SK-N-SH (cell line): ENCODE results near the gene IFT25. TPM values are rescaled to one million over a fixed set of nuclear protein-coding genes. Genes with fewer than 3 reads are reported as not detected.

Experiments
- CTCF ChIA-PET: fragments of 300-600, 350-600 bp; formaldehyde crosslinking; extraction: SDS; loops from one replicate; lab custom pipeline; 2021; lab: Yijun Ruan, JAX
- POLR2A ChIA-PET: fragments of 350-600 bp; sonication (Branson Sonifier 250); formaldehyde crosslinking; extraction: SDS; loops from one replicate; lab custom pipeline; 2020; ENCODE audit warnings: antibody characterized with exemption, inconsistent platforms; lab: Yijun Ruan, JAX
- DNase-seq: peaks from one replicate; pipeline ENCODE4 v3.0.0; 2012
- H2AFZ ChIP-seq: fragments of 200-600 bp; sonication (generic); 2 replicates; pipeline ENCODE4 v1.8.1; 2016; ENCODE audit warnings: antibody characterized with exemption, mild to moderate bottlenecking, low read depth
- H3F3A ChIP-seq: fragments of 200-600 bp; sonication (generic); replicated peaks from 2 replicates; pipeline ENCODE3; 2016; ENCODE audit warnings: antibody characterized with exemption, mild to moderate bottlenecking; ENCODE audit not compliant: insufficient read depth
- H3K27ac ChIP-seq, 2 experiments: fragments of 200-500 bp in 1 of 2; fragments of 200-600 bp in 1 of 2; sonication (Bioruptor generic) in 1 of 2; sonication (generic), shearing (Covaris generic) in 1 of 2; 2 replicates each; pipeline versions ENCODE4 v1.5.1 to v1.6.1; 2014 to 2016; ENCODE audit warnings: low read depth in 2 of 2, inconsistent platforms in 1 of 2, low read length in 1 of 2, mild to moderate bottlenecking in 1 of 2, mixed read lengths in 1 of 2
- H3K27me3 ChIP-seq: fragments of 200-600 bp; sonication (generic), shearing (Covaris generic); 2 replicates; pipeline ENCODE4 v1.6.1; 2016; ENCODE audit warnings: mixed run types; ENCODE audit not compliant: insufficient read depth
- H3K36me3 ChIP-seq, 2 experiments: fragments of 200-500 bp in 1 of 2; fragments of 200-600 bp in 1 of 2; sonication (Bioruptor generic) in 1 of 2; sonication (generic) in 1 of 2; replicated peaks in 1 of 2; 2 replicates each; pipeline versions ENCODE3 to v1.5.1; 2014 to 2016; ENCODE audit warnings: low read length in 1 of 2, mild to moderate bottlenecking in 1 of 2; ENCODE audit not compliant: insufficient read depth in 2 of 2, control insufficient read depth in 1 of 2
- H3K4me1 ChIP-seq, 2 experiments: fragments of 200-500 bp in 1 of 2; fragments of 200-600 bp in 1 of 2; sonication (Bioruptor generic) in 1 of 2; sonication (generic), shearing (Covaris generic) in 1 of 2; 2 replicates each; pipeline versions ENCODE4 v1.5.1 to v1.6.1; 2014 to 2016; ENCODE audit warnings: low read depth in 1 of 2, low read length in 1 of 2, mixed run types in 1 of 2; ENCODE audit not compliant: insufficient read depth in 2 of 2, control insufficient read depth in 1 of 2
- H3K4me2 ChIP-seq: fragments of 200-600 bp; sonication (generic), shearing (Covaris generic); 2 replicates; pipeline ENCODE4 v1.6.1; 2017; ENCODE audit warnings: mixed run types
- H3K4me3 ChIP-seq, 2 experiments: fragments of 200-500 bp in 1 of 2; fragments of 200-600 bp in 1 of 2; sonication (Bioruptor generic) in 1 of 2; sonication (generic), shearing (Covaris generic) in 1 of 2; 2 replicates each; pipeline versions ENCODE4 v1.5.1 to v1.8.1; 2014 to 2016; ENCODE audit warnings: low read depth in 2 of 2, inconsistent platforms in 1 of 2, low read length in 1 of 2, mild to moderate bottlenecking in 1 of 2, mixed read lengths in 1 of 2, moderate library complexity in 1 of 2
- H3K79me2 ChIP-seq: fragments of 200-600 bp; sonication (generic); 2 replicates; pipeline ENCODE4 v1.8.1; 2017; ENCODE audit warnings: mild to moderate bottlenecking; ENCODE audit not compliant: insufficient read depth
- H3K9ac ChIP-seq: fragments of 200-600 bp; sonication (generic); 2 replicates; pipeline ENCODE4 v1.6.1; 2017; ENCODE audit warnings: mixed run types
- H3K9me2 ChIP-seq: fragments of 200-600 bp; sonication (generic); 2 replicates; pipeline ENCODE4 v1.6.1; 2017; ENCODE audit warnings: mixed run types
- H3K9me3 ChIP-seq: fragments of 200-600 bp; sonication (generic); 2 replicates; pipeline ENCODE4 v1.6.1; 2017; ENCODE audit warnings: mixed run types, mild to moderate bottlenecking, moderate library complexity
- H4K20me1 ChIP-seq: fragments of 200-600 bp; sonication (generic); 2 replicates; pipeline ENCODE4 v1.6.1; 2017; ENCODE audit warnings: mild to moderate bottlenecking, mixed run types; ENCODE audit not compliant: insufficient read depth
- CHD2 ChIP-seq: fragments of 150-350 bp; IDR thresholded peaks from 2 replicates; pipeline ENCODE4 v1.6.1; 2018; ENCODE audit warnings: low read length; ENCODE audit not compliant: partially characterized antibody
- EP300 ChIP-seq, 2 experiments: IDR thresholded peaks; 2 replicates each; pipeline versions ENCODE4 v1.4.0 to v1.6.1; 2012; ENCODE audit warnings: borderline replicate concordance in 1 of 2, low read depth in 1 of 2, low read length in 1 of 2
- EZH2phosphoT487 ChIP-seq: fragments of 200-600 bp; sonication (generic); IDR thresholded peaks from 2 replicates; pipeline ENCODE4 v1.6.1; 2017; ENCODE audit warnings: low read depth, mixed run types, mild to moderate bottlenecking, antibody characterized with exemption, moderate library complexity, borderline replicate concordance
- FOXM1 ChIP-seq: IDR thresholded peaks from 2 replicates; pipeline ENCODE4 v1.4.0; 2012; ENCODE audit warnings: low read depth, mild to moderate bottlenecking
- GABPA ChIP-seq: IDR thresholded peaks from 2 replicates; pipeline ENCODE4 v1.4.0; 2012; ENCODE audit warnings: low read depth, mild to moderate bottlenecking
- JUND ChIP-seq: IDR thresholded peaks from 2 replicates; pipeline ENCODE4 v1.4.0; 2012
- MEF2A ChIP-seq: IDR thresholded peaks from 2 replicates; pipeline ENCODE4 v1.4.0; 2012; ENCODE audit warnings: low read depth, borderline replicate concordance
- MXI1 ChIP-seq: IDR thresholded peaks from 2 replicates; pipeline ENCODE4 v1.6.1; 2012; ENCODE audit warnings: mild to moderate bottlenecking, low read depth, low read length, improper control_type of control experiment
- RFX5 ChIP-seq: IDR thresholded peaks from 2 replicates; pipeline ENCODE4 v1.6.1; 2012; ENCODE audit warnings: mild to moderate bottlenecking, improper control_type of control experiment, low read length
- RXRA ChIP-seq: IDR thresholded peaks from 2 replicates; pipeline ENCODE4 v1.4.0; 2012; ENCODE audit warnings: low read depth, mild to moderate bottlenecking, borderline replicate concordance
- SIN3A ChIP-seq: IDR thresholded peaks from 2 replicates; pipeline ENCODE4 v1.6.1; 2012; ENCODE audit warnings: low read depth, mild to moderate bottlenecking, low read length, moderate library complexity, borderline replicate concordance
- TAF1 ChIP-seq: IDR thresholded peaks from 2 replicates; pipeline ENCODE4 v1.6.1; 2012; ENCODE audit warnings: low read depth, mild to moderate bottlenecking, low read length, moderate library complexity, borderline replicate concordance
- TCF12 ChIP-seq: IDR thresholded peaks from 2 replicates; pipeline ENCODE4 v1.4.0; 2012
- TEAD4 ChIP-seq: IDR thresholded peaks from 2 replicates; pipeline ENCODE4 v1.4.0; 2012; ENCODE audit warnings: mild to moderate bottlenecking, borderline replicate concordance; ENCODE audit not compliant: insufficient read depth
- WGBS: methylation state at CpG from one replicate; pipeline ENCODE4 v1.1.6; 2017; ENCODE audit warnings: low lambda C conversion rate; 5-methylcytosine and 5-hydroxymethylcytosine counted together
- polyA plus RNA-seq, 3 experiments: library from polyadenylated mRNA; depleted of rRNA; stranded (reverse); fragments of >200 nt; gene quantifications; 2 replicates each; pipeline ENCODE4 v1.2.3, GENCODE V29; 2012
- TF ChIP-seq, protein P1 (sequence below): IDR thresholded peaks from 2 replicates; pipeline ENCODE4 v1.4.0; 2012; ENCODE audit warnings: low read depth
- TF ChIP-seq, protein P2 (sequence below): IDR thresholded peaks from 2 replicates; pipeline ENCODE4 v1.4.0; 2012; ENCODE audit warnings: low read depth, borderline replicate concordance

Gene IFT25
- polyA plus RNA-seq, 1 of the 3 experiments (the other 2 are of a cell fraction): 25.7 TPM

GRCh38 chr1:53943090-53943489 lies 2.4 kb downstream of the IFT25 start:
- no peak overlapping the region for H2AFZ ChIP-seq
- H3K9me3 ChIP-seq: no peaks in the 10 kb centered on the region
- peaks cover 13 to 18% of the 10 kb centered on the region in 2 experiments for H3K36me3 ChIP-seq
- no peaks in the 10 kb centered on the region for H4K20me1 ChIP-seq
- peaks cover 62% of the 10 kb centered on the region for H3K79me2 ChIP-seq
- no peak overlapping the region for H3K4me2 ChIP-seq
- CTCF ChIA-PET: interaction anchor here (1.0 kb wide), 1 partner anchor 16 kb away, joined by 5 read pairs; no protein-coding TSS in a partner anchor
- H3K27me3 ChIP-seq: no peaks in the 10 kb centered on the region
- H3F3A ChIP-seq: no peaks in the 10 kb centered on the region
- peaks cover 5 to 17% of the 10 kb centered on the region in 2 experiments; a peak in 2 of 4 replicates for H3K4me1 ChIP-seq
- WGBS: 98% methylated on average over 6 of the region's 6 CpGs
- TF ChIP-seq EP300 (IDR thresholded peaks at IDR 0.05; ENCODE audit: borderline replicate concordance in 1 of 2, low read depth in 1 of 2, low read length in 1 of 2) (no peak), RFX5 (no peak)
- TF ChIP-seq, all 33 proteins: peak for 0
- DNase-seq: no peak
- Histone ChIP-seq H3K9ac (no peak overlapping the region), H3K4me3 (no peak overlapping the region), H3K27ac (no peak overlapping the region), H3K9me2 (no peaks in the 10 kb centered on the region)
- POLR2A ChIA-PET: no interaction called here

GRCh38 chr1:53942127-53942957 lies 3.2 kb downstream of the IFT25 start:
- POLR2A ChIA-PET: no interaction called here
- Histone ChIP-seq H3K27ac (no peak overlapping the region), H3K9me3 (no peaks in the 10 kb centered on the region), H3K4me3 (no peak overlapping the region), H3K4me2 (no peak overlapping the region), H3F3A (no peaks in the 10 kb centered on the region), H3K4me1 (peaks cover 0 to 13% of the 10 kb centered on the region in 2 experiments; a peak in 2 of 4 replicates), H2AFZ (no peak overlapping the region), H4K20me1 (no peaks in the 10 kb centered on the region), H3K9ac (no peak overlapping the region), H3K79me2 (peaks cover 58% of the 10 kb centered on the region), H3K36me3 (peaks cover 14 to 19% of the 10 kb centered on the region in 2 experiments), H3K9me2 (no peaks in the 10 kb centered on the region), H3K27me3 (no peaks in the 10 kb centered on the region)
- CTCF ChIA-PET: interaction anchor here (1.0 kb wide), 1 partner anchor 64 kb away, joined by 4 read pairs; no protein-coding TSS in a partner anchor
- no peak for DNase-seq
- 95% methylated on average over 7 of the region's 7 CpGs for WGBS
- TF ChIP-seq TCF12 (no peak), EZH2phosphoT487 (no peak), JUND (no peak), FOXM1 (no peak), MXI1 (no peak), TAF1 (no peak), RXRA (no peak), RFX5 (no peak), CHD2 (no peak), MEF2A (no peak), SIN3A (no peak), TEAD4 (no peak), GABPA (no peak)
- TF ChIP-seq, protein P1, sequence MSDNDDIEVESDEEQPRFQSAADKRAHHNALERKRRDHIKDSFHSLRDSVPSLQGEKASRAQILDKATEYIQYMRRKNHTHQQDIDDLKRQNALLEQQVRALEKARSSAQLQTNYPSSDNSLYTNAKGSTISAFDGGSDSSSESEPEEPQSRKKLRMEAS: no peak
- TF ChIP-seq, protein P2, sequence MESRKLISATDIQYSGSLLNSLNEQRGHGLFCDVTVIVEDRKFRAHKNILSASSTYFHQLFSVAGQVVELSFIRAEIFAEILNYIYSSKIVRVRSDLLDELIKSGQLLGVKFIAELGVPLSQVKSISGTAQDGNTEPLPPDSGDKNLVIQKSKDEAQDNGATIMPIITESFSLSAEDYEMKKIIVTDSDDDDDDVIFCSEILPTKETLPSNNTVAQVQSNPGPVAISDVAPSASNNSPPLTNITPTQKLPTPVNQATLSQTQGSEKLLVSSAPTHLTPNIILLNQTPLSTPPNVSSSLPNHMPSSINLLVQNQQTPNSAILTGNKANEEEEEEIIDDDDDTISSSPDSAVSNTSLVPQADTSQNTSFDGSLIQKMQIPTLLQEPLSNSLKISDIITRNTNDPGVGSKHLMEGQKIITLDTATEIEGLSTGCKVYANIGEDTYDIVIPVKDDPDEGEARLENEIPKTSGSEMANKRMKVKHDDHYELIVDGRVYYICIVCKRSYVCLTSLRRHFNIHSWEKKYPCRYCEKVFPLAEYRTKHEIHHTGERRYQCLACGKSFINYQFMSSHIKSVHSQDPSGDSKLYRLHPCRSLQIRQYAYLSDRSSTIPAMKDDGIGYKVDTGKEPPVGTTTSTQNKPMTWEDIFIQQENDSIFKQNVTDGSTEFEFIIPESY: no peak
